Cortex of kidney (tissue), 1 donor: ENCODE results near the gene NT5C1B.

Source experiments
- DNase-seq: peaks from one replicate; lab custom pipeline; 2025; lab: John Stamatoyannopoulos, UW

Gene NT5C1B

DNA sequence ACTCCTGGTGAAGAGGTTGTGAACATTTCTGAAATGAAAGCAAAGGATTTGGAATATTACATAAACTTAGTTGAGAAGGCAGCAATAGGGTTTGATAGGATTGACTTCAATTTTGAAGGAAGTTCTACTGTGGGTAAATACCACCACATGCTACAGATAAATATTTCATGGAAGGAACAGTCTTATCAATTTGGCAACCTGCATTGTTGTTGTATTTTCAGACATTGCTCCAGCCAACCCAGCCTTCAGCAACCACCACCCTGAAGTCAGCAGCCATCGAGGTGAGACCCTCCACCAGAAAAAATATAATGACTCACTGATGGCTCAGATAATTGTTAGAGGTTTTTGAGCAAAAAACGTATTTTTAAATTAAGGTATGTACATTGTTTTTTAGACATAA lies 38.9 kb downstream of the NT5C1B start:
- no peak for DNase-seq

DNA sequence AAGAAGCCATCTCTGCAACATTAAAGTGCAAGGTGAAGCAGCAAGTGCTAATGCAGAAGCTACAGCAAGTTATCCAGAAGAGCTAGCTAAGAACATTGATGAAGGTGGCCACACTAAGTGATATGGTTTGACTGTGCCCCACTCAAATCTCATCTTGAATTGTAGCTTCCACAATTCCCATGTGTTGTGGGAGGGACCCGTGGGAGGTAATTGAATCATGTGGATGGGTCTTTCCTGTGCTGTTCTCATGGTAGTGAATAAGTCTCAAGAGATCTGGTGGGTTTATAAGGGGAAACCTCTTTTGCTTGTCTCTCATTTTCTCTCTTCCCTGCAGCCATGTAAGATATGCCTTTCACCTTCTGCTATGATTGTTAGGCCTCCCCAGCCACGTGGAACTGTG lies 40.3 kb downstream of the NT5C1B start:
- no peak for DNase-seq

DNA sequence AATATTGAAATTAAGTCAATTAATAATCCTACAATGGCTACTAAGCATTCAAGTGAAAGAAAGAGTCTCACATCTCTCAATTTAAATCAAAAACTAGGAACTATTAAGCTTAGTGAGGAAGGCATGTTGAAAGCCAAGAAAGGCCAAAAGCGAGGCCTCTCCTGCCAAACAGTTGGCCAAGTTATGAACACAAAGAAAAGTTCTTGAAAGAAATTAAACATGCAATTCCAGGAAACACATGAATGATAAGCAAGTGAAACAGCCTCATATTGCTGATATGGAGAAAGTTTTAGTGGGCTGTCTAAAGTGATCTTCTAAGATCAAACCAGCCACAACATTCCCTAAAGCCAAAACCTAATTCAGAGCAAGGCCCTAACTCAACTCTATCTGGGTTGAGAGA lies 40.7 kb downstream of the NT5C1B start:
- DNase-seq, result no peak

DNA sequence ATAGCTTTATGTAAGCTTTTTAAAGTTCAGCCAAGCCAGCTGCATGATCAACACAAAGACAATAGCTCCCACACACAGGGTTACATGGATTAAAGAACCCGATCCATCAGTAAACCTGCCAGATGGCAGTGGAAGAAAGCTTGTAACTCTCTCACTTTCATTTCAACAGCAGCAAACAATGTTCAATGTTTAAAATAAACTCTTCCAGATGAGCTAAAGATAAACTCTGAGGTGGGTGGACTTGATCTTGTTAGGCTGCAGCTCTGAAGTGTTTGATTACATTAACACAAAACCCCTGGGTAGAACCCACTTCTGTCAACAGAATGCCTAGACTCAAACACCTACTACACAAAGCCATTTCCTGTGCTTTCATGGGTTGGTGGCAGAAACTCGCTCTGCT lies 42.8 kb downstream of the NT5C1B start:
- no peak for DNase-seq

DNA sequence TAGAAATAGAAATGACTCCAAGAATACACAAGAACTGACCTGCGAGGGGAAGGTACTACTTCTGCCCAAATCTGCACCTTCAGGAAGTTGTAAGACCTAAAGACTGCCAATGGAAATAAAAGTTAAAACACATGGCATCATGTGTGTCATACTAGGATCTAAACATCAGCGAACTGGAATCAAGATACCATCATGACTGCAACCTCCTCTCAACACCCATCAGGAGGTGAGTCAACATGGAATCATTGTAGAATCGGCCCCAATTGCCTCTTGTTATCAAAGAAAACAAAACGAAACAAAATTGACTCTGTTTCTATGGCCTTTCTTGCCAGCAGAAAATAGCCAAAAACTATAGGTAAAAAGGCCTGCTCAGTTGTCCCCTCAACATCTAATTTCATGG lies 44.0 kb downstream of the NT5C1B start:
- no peak for DNase-seq

DNA sequence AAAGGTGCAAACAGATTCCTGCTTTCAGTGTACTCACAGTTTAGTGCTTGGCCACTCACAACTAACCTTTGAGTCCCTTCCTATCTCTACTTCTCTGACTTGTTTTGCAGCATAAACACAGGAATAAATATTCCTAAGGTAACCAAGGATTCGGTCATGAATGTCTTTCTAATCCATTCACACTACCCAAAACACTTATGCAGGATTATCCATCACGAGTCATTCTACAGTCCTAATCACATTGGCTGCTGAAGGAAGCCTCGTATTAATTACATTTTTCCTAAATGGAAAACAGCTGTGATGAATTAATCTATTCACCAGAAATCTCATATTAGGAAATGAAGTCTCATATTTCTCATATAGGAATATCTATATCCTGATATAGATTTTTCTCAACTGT lies 45.2 kb downstream of the NT5C1B start:
- DNase-seq, result no peak

DNA sequence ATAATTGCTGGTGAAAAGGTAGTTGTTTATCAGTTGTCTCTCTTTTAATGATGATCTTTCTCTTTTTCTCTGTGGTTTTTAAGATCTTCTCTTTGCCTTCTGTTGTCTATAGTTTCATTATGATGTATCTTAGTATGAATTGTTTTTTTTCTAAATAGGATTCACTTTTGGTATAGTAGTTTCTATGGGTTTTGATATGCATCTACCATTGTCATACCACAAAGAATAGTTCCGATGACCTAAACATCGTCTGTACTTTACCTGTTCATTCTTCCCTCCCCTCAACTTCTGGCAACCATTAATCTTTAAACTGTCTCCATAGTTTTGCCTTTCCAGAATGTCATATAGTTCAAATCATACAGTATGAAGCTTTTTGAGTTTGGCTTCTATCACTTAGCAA lies 48.5 kb downstream of the NT5C1B start:
- no peak for DNase-seq

DNA sequence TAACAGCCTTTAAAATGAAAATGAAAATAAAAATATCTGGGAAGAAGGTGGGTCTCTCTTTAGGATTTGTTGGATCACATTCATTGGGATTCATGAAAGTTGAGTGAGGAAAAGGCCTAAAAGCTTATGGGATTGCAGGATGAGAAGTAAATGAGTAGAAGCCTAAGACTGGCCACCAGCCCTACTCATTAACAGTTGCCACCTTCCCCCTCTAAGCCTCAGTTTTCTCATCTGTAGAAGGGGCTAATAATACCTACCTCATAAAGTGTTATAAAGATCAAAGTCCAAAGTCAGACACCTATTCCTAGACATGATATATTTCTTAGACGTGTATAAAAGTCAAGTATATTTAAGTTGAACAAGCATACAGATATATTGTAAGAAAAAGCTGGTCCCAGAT lies 52.7 kb downstream of the NT5C1B start:
- no peak for DNase-seq

DNA sequence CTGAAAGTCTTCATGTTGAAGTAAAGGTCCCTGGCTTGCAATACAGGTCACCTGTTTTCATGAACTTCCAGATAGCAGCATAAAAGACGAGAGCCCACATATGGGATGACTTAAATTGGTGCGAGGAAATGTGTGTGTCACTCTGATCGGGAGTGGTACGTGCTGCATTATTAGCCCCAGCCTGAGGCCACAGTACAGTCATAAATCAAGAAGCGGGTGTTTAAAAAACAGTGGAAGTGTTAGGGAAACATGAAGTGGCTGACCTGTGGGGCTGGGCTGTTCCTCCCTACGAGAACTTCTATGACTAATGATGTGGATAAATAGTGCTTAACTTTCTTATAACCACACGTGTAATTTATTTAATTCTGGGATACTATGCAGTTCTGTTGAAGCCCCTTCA lies 53.3 kb downstream of the NT5C1B start:
- DNase-seq, result no peak

DNA sequence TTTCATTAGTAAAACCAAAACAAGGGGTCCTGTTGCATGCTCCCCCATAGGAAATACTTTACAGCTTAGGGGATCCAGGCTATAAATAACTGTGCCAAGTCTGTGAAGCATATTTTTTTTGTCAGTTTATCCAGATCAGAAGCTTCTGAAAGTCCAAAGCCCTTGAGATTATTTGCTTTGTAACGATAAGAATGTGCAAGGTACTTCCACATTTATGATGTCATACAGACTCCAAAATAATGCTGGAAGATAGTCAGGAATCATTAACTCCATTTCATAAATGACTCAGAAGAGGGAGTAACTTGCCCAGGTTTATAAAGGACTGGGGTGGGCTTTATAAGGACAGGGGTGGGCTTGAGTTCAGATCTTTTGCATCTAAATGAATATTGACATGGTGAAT lies 58.2 kb downstream of the NT5C1B start:
- DNase-seq, result no peak

DNA sequence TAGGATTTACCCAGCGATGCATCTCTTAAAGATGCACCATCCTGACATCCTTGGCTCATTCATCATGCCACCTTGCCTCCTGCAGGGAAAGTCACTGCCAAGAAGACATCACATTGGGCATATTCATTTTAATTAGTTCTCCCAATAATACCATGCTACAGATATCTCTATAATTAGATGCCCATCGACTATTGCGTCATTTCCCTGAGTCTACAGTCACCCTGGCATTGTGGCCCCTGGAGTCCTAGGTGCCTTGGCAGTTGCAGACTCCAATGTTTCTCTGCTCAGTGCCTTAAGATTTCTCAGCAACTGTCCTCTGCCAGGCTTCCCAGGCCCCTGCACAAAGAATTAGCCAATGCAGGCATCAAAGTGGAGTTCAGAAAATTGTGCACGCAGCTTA lies 61.5 kb downstream of the NT5C1B start:
- DNase-seq, result no peak

DNA sequence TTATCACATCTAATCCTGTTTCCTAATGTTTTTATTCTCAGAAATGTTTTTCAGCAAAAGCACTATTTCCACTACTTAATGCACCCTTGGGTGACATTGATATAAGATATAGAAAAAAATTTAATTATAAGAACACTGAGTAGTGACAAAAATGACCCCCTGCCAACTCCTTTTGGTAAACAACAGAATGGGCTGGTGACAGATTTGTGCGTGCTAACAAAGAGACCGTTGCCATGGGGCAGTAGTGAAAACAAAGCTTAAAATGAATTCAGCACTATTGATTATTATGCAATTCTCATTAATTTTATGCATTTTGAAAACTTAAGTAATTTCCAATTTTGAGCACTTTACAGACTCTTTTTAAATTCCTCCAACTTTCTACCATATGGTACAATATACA lies 62.0 kb downstream of the NT5C1B start:
- no peak for DNase-seq

DNA sequence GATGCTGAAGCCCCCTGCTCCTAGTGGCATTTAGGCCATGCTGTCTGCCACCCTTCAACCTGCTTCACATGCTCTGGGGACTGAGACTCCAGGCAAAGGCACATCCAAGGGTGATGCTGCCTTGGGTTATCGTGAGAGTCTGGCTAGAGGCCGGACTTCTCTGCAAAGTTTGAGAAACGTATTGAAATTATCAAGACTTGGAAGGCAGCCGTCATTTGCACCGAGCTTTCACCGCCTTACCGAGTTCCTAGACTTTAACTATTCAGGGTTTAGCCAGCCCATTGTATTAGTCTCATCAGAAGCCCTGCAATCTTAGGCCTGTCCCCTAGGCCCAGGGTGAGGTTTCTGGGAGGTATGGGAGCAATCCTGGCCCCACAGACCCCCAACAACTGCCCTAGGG lies 62.9 kb downstream of the NT5C1B start:
- DNase-seq, result no peak

DNA sequence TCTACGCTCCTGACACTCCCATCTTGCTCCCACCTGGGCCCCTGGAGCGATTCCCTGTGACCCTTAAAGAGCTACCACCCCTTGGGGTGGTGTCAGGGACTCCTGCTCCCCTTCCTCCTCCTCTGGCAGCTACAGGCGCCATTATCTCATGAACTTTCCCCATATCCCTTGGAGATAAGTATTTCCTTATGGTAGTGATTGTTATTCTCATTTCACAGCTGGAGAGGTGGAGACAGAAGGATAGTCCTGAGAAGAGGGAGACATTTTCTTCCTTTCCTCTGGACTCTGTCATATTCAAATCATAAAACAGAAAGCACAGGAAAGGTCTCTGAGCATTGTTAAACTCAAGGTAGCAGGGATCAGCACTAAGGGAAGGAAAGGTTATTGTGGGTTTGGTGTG lies 63.5 kb downstream of the NT5C1B start:
- no peak for DNase-seq

DNA sequence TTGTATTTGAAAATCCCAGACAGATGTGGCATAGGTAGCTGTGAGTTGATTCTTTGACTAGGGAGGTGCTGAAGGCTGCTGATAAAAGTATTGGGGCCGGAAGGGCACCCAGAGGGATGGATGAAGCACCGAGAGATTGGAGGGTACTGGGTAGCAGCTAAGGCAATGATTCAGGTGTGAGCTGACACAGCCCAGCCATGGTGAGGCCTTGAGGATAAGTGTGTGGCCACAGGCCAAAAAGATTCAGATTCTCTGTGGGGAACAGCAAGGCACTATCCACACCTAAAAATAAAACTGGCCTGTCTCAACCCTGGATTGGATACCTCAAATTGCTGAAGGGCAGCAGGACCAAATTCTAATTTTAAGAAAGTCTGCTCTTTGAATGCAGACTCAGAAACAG lies 64.1 kb downstream of the NT5C1B start:
- no peak for DNase-seq

DNA sequence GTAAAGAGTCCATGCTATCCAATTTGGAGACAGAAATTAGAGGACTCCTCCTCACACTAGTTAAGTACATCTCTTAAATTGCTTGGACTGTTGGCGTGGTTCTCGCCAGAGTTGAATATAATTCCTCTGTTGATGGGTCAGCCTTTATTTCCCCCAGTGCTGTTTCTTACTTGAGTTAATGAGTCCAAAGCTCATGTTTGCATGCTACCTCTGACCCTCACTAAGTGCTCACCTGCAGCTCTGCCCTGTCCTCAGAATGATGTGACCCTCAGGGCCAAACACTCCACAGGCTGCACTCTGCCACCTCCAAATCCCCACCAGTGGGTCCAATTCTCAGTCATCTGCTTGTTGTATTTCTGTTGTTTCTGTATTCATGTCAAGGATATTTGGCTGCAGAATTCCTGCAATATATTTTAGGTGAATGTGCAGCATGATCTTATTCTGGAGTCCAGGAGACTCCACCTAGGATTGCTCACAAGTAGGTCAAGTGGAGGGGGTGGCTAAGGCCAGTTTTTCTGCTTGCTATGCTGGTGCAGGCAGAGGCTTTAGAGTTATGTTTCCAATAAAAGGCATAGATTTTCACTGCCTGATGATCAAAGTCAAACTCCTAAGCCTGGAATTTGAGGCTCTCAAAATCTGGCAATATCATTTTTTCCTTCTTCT lies 66.8 kb downstream of the NT5C1B start:
- no peak for DNase-seq

DNA sequence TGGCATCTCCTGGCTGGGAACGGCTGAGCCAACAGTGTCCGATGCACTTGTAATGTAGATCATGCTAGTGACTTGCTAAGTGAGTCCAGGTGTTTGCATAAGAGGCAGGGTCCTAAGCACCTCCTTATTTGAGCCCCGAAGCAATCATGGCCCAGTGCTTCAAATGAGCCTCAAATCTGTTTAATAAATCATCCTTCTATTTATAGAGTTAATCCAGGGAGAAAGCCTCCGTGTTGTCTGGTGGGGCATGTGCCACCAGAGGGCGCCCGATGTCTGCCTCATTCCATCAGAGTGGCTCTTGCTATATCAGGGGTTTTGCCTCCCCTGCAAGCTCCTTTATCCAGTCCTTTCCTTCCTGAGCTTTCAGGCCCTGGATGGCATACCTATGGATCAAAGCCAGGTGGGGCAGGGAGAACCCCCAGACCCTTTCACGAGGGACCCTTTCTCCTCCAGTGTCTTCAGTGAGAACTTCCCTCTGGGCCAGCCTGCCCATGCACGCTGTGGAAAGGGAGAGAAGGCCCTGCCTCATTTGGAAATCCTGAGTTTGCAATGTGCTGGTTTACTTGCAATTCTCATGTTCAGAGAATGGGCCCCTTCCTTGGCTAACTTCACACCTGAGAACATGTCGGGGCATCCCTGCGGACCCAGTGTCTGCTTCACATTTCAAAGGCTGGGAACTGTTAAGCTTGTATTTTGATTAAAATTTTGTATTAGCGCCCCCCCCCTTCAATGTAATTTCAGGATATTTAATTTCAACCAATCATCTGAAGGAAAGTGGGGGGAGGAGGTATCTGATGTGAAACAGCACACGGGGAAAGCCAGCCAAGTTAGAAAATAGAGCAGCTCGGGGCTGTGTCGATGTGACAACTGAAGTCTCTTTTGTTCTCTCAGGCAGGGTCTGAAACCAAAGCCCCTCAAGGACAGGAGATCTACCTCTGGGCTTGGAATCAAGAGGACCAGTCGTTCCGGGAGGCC lies 68.6 kb downstream of the NT5C1B start:
- no peak for DNase-seq

DNA sequence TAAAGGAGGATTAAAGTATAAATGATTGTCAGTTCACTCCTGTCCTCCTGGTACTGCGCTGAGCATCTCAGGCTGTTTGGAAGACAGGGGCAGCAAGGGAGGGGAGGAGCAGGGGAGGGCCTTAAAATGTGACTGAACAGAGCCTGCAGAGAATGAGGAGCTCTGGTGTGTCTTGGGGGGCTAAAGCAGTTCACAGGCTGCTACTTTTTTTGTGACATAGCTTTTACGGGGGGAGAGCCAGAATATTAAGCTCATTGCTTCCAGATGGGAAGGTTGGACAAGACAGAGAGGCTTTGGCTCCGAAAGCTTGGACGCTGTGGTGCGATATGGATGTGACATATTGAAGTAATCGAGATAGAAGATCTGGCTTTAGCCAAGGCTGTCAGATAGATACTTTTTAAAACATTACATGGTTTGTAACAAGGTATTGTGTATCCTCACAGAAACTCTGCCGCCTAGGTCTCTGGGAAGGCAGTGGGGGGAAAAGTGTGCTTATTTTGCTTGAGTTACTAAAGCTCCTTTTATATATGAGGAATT lies 69.4 kb downstream of the NT5C1B start:
- DNase-seq, result no peak

DNA sequence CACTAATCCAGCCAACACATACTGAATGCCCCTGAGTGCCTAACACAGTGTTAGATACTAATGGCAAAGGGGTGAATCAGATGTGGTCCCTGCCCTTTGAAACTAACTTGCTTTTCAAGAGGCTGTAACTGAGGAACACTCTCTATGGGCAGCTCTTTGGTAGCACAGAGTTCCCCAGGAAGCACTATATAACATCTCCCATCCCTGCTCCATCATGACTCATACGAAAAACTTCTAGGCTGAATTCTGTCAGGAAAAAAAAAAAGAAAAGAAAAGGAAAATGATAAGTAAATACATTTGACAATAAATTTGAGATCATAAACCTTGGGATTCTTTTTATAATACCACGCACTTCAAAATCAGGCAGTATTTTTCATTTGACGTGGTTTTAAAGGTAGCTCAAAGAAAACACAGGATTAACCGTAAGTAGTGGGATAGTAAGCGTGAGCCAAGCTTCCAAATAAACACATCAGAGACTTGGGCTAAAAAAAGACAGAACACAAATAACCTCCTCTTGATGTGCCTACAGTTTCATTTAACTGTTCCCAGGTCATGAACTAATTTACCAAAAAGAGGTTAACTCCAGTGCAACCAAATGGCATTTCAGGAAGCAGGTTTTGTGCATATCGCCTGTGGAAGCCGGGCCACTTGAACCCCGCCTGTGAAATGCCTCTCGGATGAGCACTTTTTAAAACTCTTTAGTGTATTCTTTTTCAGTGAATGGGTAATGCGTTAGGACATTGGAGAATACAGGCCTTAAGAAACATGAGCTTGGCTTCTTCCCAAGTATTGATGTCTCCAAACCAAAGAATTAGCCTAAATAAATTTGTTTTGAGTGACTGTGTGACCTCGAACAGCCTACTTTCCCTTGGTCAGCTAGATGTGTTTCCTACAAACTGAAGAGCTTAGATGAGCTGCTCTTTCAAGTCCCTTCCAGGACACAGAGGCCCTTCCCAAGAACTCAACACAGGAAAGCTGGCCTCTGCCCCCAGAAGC lies 71.0 kb downstream of the NT5C1B start:
- DNase-seq, result no peak

DNA sequence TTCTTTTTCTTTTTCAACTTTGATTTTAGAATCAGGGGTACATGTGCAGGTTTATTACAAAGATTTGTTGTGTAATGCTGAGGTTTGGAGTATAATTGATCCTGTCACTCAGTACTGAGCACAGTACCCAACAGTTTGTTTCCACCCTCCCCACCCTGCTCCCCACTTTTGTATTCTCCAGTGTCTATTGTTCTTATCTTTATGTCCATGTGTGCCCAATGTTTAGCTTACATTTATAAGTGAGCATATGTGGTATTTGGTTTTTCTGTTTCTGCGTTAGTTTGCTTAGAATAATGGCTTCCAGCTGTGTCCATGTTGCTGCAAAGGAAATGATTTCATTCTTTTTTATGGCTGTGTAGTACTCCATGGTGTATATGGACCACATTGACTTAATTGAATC lies 72.0 kb downstream of the NT5C1B start:
- no peak for DNase-seq

DNA sequence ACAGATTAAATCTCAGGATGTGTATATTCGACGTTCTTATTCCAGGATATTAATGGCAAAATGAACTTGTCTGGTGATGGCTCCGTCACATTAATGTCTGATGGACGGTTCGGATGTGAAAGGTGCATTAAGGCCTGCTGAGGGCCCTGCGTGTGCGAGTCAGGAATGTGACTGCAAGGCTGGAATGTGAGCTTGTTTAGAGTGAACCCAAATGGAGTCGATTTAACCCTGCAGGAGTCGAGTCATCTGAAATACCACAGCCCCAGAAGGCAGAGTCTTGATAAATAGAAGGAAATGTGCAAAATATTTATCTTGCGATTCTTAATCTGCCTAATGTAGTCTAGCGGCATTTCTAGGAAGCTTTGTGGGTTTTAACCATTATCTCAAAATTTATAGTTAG lies 73.3 kb downstream of the NT5C1B start:
- DNase-seq, result no peak
